WERI-Rb-1 (cell line): Measurements from ENCODE around the gene SYPL2.

Source experiments
- DNase-seq: peaks from one replicate; pipeline ENCODE4 v3.0.0-alpha.2; 2020
- H3K27ac ChIP-seq: fragments of 250-450 bp; sonication (Bioruptor Pico); 2 replicates; pipeline ENCODE4 v1.5.1; 2020; ENCODE audit warnings: mild to moderate bottlenecking, moderate library complexity
- H3K27me3 ChIP-seq: fragments of 250-450 bp; sonication (Bioruptor Pico); 2 replicates; pipeline ENCODE4 v1.5.1; 2021; ENCODE audit warnings: mild to moderate bottlenecking, low read depth, moderate library complexity; ENCODE audit not compliant: insufficient read depth, severe bottlenecking
- H3K36me3 ChIP-seq: fragments of 250-450 bp; sonication (Bioruptor Pico); 2 replicates; pipeline ENCODE4 v1.5.1; 2020; ENCODE audit warnings: mild to moderate bottlenecking, moderate library complexity
- H3K4me3 ChIP-seq: 2 replicates; pipeline ENCODE4 v1.5.1; 2011; ENCODE audit warnings: low read depth, mild to moderate bottlenecking, control low read depth, low read length
- H3K9me3 ChIP-seq: fragments of 250-450 bp; sonication (Bioruptor Pico); 2 replicates; pipeline ENCODE4 v1.5.1; 2021; ENCODE audit warnings: mild to moderate bottlenecking, moderate library complexity; ENCODE audit not compliant: severe bottlenecking
- TF ChIP-seq, protein P1 (sequence below): IDR thresholded peaks from 2 replicates; pipeline ENCODE4 v1.5.1; 2011; ENCODE audit warnings: low read depth, mild to moderate bottlenecking, control low read depth, inconsistent platforms, low read length

SYPL2 gene

GRCh38 chr1:109479901-109480300, 13.6 kb downstream of the SYPL2 start:
- Histone ChIP-seq H3K27me3 (no peaks in the 10 kb centered on the region), H3K36me3 (peaks cover 6% of the 10 kb centered on the region; the same call in 1 of the 2 replicates), H3K4me3 (no peak overlapping the region), H3K9me3 (no peaks in the 10 kb centered on the region), H3K27ac (no peak overlapping the region)
- DNase-seq: no peak
- TF ChIP-seq, protein P1, sequence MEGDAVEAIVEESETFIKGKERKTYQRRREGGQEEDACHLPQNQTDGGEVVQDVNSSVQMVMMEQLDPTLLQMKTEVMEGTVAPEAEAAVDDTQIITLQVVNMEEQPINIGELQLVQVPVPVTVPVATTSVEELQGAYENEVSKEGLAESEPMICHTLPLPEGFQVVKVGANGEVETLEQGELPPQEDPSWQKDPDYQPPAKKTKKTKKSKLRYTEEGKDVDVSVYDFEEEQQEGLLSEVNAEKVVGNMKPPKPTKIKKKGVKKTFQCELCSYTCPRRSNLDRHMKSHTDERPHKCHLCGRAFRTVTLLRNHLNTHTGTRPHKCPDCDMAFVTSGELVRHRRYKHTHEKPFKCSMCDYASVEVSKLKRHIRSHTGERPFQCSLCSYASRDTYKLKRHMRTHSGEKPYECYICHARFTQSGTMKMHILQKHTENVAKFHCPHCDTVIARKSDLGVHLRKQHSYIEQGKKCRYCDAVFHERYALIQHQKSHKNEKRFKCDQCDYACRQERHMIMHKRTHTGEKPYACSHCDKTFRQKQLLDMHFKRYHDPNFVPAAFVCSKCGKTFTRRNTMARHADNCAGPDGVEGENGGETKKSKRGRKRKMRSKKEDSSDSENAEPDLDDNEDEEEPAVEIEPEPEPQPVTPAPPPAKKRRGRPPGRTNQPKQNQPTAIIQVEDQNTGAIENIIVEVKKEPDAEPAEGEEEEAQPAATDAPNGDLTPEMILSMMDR: no peak

GRCh38 chr1:109481646-109482045, 15.3 kb downstream of the SYPL2 start:
- TF ChIP-seq, protein P1: no peak
- DNase-seq: no peak
- H3K27me3 ChIP-seq: no peaks in the 10 kb centered on the region
- H3K36me3 ChIP-seq: peaks cover 20% of the 10 kb centered on the region
- no peak overlapping the region for H3K27ac ChIP-seq
- no peak overlapping the region for H3K4me3 ChIP-seq
- H3K9me3 ChIP-seq: no peaks in the 10 kb centered on the region

DNA sequence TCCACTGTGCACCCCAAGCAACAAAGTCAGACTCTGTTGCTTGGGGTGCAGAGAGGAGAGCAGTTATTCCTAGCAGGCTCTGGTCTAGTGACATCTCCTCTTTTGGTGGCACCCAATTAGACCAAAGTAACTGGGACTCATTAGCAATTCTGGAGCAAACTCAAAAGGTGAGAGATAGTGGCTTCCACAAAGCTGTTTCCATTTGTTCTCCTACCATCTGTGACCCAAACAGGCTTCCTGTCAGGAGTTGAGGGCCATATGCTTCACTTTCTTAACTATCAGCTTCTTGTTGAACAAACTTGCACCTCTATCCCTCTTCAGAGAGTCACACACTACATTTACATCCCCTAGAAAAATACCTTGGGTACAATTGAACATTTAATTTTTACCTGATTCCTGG, 15.9 kb downstream of the SYPL2 start:
- TF ChIP-seq, protein P1: no peak
- no peaks in the 10 kb centered on the region for H3K27me3 ChIP-seq
- no peak for DNase-seq
- H3K36me3 ChIP-seq: peaks cover 23% of the 10 kb centered on the region
- H3K9me3 ChIP-seq: no peaks in the 10 kb centered on the region
- H3K4me3 ChIP-seq: no peak overlapping the region
- no peak overlapping the region for H3K27ac ChIP-seq

GRCh38 chr1:109482791-109483671, 16.7 kb downstream of the SYPL2 start:
- TF ChIP-seq, protein P1: peak; percentile 22; the same call in 1 of the 2 replicates
- H3K4me3 ChIP-seq: peak overlapping the region; percentile 80
- peak; percentile 81 for DNase-seq

DNA sequence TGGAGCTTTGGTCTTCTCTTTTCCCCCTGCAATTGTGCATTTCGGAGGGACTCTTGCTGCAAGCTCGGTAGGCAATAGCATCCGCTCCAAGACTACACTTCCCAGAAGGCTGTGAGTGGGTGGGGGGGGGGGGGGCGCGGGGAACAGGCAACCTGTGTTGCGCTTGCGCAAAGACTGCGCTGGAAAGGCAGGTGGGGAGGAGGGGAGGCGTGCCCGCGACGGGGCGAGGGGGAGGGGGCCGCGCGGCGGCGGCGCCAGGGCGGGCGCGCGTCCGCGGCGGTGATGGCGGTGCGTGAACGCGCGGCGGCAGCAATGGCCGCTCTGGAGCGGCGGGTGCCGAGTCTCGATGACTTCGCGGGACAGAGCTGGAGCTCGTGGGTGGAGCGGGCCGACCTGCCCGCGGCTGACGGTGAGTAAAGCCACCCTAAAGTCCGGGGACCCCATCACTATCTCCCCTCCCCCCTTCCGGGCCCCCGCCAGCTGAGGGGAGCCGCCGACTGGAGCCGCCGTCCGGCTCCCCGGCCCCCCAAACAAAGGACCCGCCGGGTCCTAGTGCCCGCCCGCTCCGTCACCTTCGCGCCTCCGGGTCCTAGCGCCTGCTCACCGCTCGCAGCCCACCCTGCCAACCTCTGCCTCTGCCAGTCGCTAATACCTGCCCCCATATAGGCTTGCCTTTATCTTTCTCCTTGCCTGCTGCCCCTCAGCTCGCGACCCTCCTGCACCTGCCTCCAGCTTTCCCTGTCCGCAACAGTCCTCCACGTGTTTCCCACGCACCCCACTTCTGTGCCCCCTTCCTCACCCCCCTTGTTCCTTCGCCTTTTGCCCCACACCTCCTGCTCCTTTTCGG, 17.5 kb downstream of the SYPL2 start, which contains the start of gene ATXN7L2:
TSS of gene ATXN7L2 (plus strand) at position 234 of the 847 bp plus-strand sequence. CDS start at position 283, 49 bp downstream.
- no peaks in the 10 kb centered on the region for H3K9me3 ChIP-seq
- peak within 1 kb of the TSS; percentile 100 for H3K27ac ChIP-seq
- peak; percentile 94 for DNase-seq
- H3K4me3 ChIP-seq: peak within 1 kb of the TSS; percentile 89
- TF ChIP-seq, protein P1: no peak
- H3K36me3 ChIP-seq: peaks cover 40% of the 10 kb centered on the region
- no peaks in the 10 kb centered on the region for H3K27me3 ChIP-seq

More at GRCh38 chr1:109482791-109483671, 16.7 kb downstream of the SYPL2 start:
- Histone ChIP-seq H3K27me3 (no peaks in the 10 kb centered on the region), H3K36me3 (peaks cover 31% of the 10 kb centered on the region), H3K9me3 (no peaks in the 10 kb centered on the region), H3K27ac (peak overlapping the region; percentile 83)
